Activated CD8-positive, alpha-beta T cell treated with anti-CD3 and anti-CD28 coated beads for 36 hours (primary cell): ENCODE data around the gene PRM2. TPM values are rescaled to one million over a fixed set of nuclear protein-coding genes. Genes with fewer than 3 reads are reported as not detected.

Experiments used
- ATAC-seq: fragments of 200-7000 bp; cut with Tn5 transposase; one replicate; pipeline ENCODE4 v1.10.0; 2021; ENCODE audit warnings: mild to moderate bottlenecking, moderate library complexity
- CTCF ChIA-PET: fragments of 350-600 bp; sonication (Branson Sonifier 250); formaldehyde crosslinking; loops from one replicate; lab custom pipeline; 2021; ENCODE audit warnings: antibody characterized with exemption; lab: Charles Lee
- POLR2A ChIA-PET: fragments of 350-600 bp; sonication (Branson Sonifier 250); formaldehyde crosslinking; loops from one replicate; lab custom pipeline; 2021; ENCODE audit warnings: antibody characterized with exemption; lab: Charles Lee
- DNase-seq: peaks from one replicate; pipeline ENCODE4 v3.0.0-alpha.2; 2020
- H3K27ac Mint-ChIP-seq: one replicate; pipeline ENCODE4 v1.8.0; 2021; ENCODE audit warnings: mild to moderate bottlenecking, mixed read lengths
- H3K27me3 Mint-ChIP-seq: one replicate; pipeline ENCODE4 v1.8.0; 2021; ENCODE audit warnings: mixed read lengths
- H3K36me3 Mint-ChIP-seq: one replicate; pipeline ENCODE4 v1.8.0; 2021; ENCODE audit warnings: low read depth, mixed read lengths
- H3K4me1 Mint-ChIP-seq: one replicate; pipeline ENCODE4 v1.8.0; 2021; ENCODE audit warnings: low read depth, mixed read lengths
- H3K4me3 Mint-ChIP-seq: one replicate; pipeline ENCODE4 v1.8.0; 2021; ENCODE audit warnings: mild to moderate bottlenecking, moderate library complexity, mixed read lengths
- H3K9me3 Mint-ChIP-seq: one replicate; pipeline ENCODE4 v1.8.0; 2021; ENCODE audit warnings: mixed read lengths
- intact Hi-C: fragments of 100-400 bp; cut with micrococcal nuclease; formaldehyde crosslinking; loops from one replicate; pipeline ENCODE4 v1.10.0; 2022
- total RNA-seq, 2 experiments: library from RNA; stranded (reverse); gene quantifications; one replicate each; pipeline ENCODE4 v1.2.3, GENCODE V29; 2021
- TF ChIP-seq, protein P1 (sequence below): fragments of 200-600 bp; IDR thresholded peaks from one replicate; pipeline ENCODE4 v1.8.0; 2022; ENCODE audit warnings: antibody characterized with exemption, mild to moderate bottlenecking

Gene PRM2
- total RNA-seq, 2 experiments from 2014 or later: not detected

- POLR2A ChIA-PET: no interaction called here
Measured at GRCh38 chr16:11321662-11322061, 45.4 kb upstream of the PRM2 start.

GRCh38 chr16:11320170-11320569 is 43.9 kb upstream of the PRM2 start:
- ChIA-PET POLR2A (interaction anchor here (1.0 kb wide), 2 partner anchors 8 to 9 kb away, joined by 3 to 4 read pairs; no protein-coding TSS in a partner anchor), CTCF (interaction anchor here (0.9 to 2.0 kb wide), 2 partner anchors 8 to 34 kb away, joined by 3 to 5 read pairs; no protein-coding TSS in a partner anchor)
- H3K9me3 Mint-ChIP-seq: no peaks in the 10 kb centered on the region

More at GRCh38 chr16:11321662-11322061, 45.4 kb upstream of the PRM2 start:
- no peaks in the 10 kb centered on the region for H3K9me3 Mint-ChIP-seq
- TF ChIP-seq, protein P1, sequence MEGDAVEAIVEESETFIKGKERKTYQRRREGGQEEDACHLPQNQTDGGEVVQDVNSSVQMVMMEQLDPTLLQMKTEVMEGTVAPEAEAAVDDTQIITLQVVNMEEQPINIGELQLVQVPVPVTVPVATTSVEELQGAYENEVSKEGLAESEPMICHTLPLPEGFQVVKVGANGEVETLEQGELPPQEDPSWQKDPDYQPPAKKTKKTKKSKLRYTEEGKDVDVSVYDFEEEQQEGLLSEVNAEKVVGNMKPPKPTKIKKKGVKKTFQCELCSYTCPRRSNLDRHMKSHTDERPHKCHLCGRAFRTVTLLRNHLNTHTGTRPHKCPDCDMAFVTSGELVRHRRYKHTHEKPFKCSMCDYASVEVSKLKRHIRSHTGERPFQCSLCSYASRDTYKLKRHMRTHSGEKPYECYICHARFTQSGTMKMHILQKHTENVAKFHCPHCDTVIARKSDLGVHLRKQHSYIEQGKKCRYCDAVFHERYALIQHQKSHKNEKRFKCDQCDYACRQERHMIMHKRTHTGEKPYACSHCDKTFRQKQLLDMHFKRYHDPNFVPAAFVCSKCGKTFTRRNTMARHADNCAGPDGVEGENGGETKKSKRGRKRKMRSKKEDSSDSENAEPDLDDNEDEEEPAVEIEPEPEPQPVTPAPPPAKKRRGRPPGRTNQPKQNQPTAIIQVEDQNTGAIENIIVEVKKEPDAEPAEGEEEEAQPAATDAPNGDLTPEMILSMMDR: no peak
- no peak overlapping the region for H3K27ac Mint-ChIP-seq
- CTCF ChIA-PET: no interaction called here
- H3K4me3 Mint-ChIP-seq: no peak overlapping the region
- no peaks in the 10 kb centered on the region for H3K36me3 Mint-ChIP-seq
- H3K27me3 Mint-ChIP-seq: no peaks in the 10 kb centered on the region
- intact Hi-C loops: no loop called here
- peaks cover 18% of the 10 kb centered on the region for H3K4me1 Mint-ChIP-seq
- DNase-seq: no peak
- no peak for ATAC-seq

GRCh38 chr16:11319529-11320146 is 43.4 kb upstream of the PRM2 start:
- Mint-ChIP-seq H3K27ac (no peak overlapping the region), H3K36me3 (no peaks in the 10 kb centered on the region), H3K4me1 (peaks cover under 1% of the 10 kb centered on the region), H3K9me3 (no peaks in the 10 kb centered on the region), H3K4me3 (no peak overlapping the region), H3K27me3 (no peaks in the 10 kb centered on the region)
- intact Hi-C loops: no loop called here
- TF ChIP-seq, protein P1: no peak
- POLR2A ChIA-PET: interaction anchor here (1.0 kb wide), 2 partner anchors 8 to 9 kb away, joined by 3 to 4 read pairs; no protein-coding TSS in a partner anchor
- ATAC-seq (no peak), DNase-seq (no peak)
- CTCF ChIA-PET: interaction anchor here (2.0 kb wide), 1 partner anchor 35 kb away, joined by 5 read pairs; no protein-coding TSS in a partner anchor

More at GRCh38 chr16:11320170-11320569, 43.9 kb upstream of the PRM2 start:
- Mint-ChIP-seq H3K27ac (no peak overlapping the region), H3K4me1 (peaks cover 6% of the 10 kb centered on the region), H3K4me3 (no peak overlapping the region), H3K36me3 (no peaks in the 10 kb centered on the region), H3K27me3 (no peaks in the 10 kb centered on the region)
- TF ChIP-seq, protein P1: no peak
- DNase-seq (no peak), ATAC-seq (no peak)
- intact Hi-C loops: no loop called here

DNA sequence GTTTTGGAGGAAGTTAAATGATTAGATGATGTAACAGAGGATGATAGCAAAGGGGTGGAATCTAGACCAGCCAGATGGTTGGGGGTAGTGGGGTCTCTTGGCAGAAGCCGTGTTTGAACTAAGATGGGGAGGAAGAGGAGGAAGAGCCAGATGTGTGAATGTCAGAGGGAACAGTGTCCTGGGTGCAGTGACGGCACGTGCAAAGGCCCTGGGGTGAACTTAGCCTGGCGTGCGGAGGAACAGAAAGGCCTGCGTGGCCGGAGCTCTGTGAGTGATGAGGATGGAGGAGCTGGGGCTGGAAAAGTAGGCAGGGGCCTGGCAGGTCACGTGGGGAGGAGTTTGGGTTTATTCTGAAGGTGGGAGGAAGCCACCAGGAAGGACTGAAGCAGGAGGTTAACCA is 42.5 kb upstream of the PRM2 start:
- ATAC-seq: no peak

More for the DNA sequence above, 42.5 kb upstream of the PRM2 start:
- Mint-ChIP-seq H3K4me1 (no peaks in the 10 kb centered on the region), H3K27ac (no peak overlapping the region), H3K9me3 (no peaks in the 10 kb centered on the region), H3K27me3 (no peaks in the 10 kb centered on the region), H3K36me3 (no peaks in the 10 kb centered on the region), H3K4me3 (no peak overlapping the region)
- ChIA-PET CTCF (interaction anchor here (2.0 kb wide), 1 partner anchor 36 kb away, joined by 5 read pairs; no protein-coding TSS in a partner anchor), POLR2A (interaction anchor here (1.0 kb wide), 1 partner anchor 8 kb away, joined by 3 read pairs; no protein-coding TSS in a partner anchor)
- TF ChIP-seq, protein P1: no peak
- DNase-seq: no peak
- intact Hi-C loops: no loop called here
